Natural killer cell (primary cell): ENCODE data around the gene GDPD4. TPM values are rescaled to one million over a fixed set of nuclear protein-coding genes. Genes with fewer than 3 reads are reported as not detected.

ENCODE experiments used
- ATAC-seq, 3 donors: fragments of 150-1000 bp in 2 of 3; fragments of 200-7000 bp in 1 of 3; cut with Tn5 transposase; 1 replicate in 1 of 3; 2 replicates in 2 of 3; pipeline ENCODE4 v1.10.0; 2021; ENCODE audit warnings: mild to moderate bottlenecking in 2 of 3, moderate library complexity in 2 of 3
- DNase-seq, 2 donors: peaks; one replicate each; pipeline versions ENCODE4 v3.0.0 to v3.0.0-alpha.2; 2013 to 2021; ENCODE audit warnings: mixed read lengths in 1 of 2
- H3K27ac ChIP-seq: one replicate; pipeline ENCODE4 v1.5.1; 2013; ENCODE audit warnings: mild to moderate bottlenecking, low read length
- H3K27me3 ChIP-seq: one replicate; pipeline ENCODE4 v1.6.1; 2013; ENCODE audit warnings: low read length; ENCODE audit not compliant: control insufficient read depth, insufficient read depth
- H3K36me3 ChIP-seq: one replicate; pipeline ENCODE4 v1.6.1; 2013; ENCODE audit warnings: low read length; ENCODE audit not compliant: control insufficient read depth, insufficient read depth
- H3K4me1 ChIP-seq: one replicate; pipeline ENCODE4 v1.6.1; 2013; ENCODE audit warnings: low read length; ENCODE audit not compliant: control insufficient read depth, insufficient read depth
- H3K4me3 ChIP-seq: one replicate; pipeline ENCODE4 v1.5.1; 2013; ENCODE audit warnings: low read length
- H3K9me3 ChIP-seq: one replicate; pipeline ENCODE4 v1.6.1; 2013; ENCODE audit warnings: low read length; ENCODE audit not compliant: control insufficient read depth, insufficient read depth
- H3K27ac Mint-ChIP-seq, 2 donors: one replicate each; pipeline ENCODE4 v1.8.0; 2022; ENCODE audit warnings: mild to moderate bottlenecking in 2 of 2, mixed read lengths in 2 of 2, moderate library complexity in 1 of 2
- H3K27me3 Mint-ChIP-seq, 2 donors: one replicate each; pipeline ENCODE4 v1.8.0; 2022; ENCODE audit warnings: low read depth in 2 of 2, mixed read lengths in 2 of 2
- H3K36me3 Mint-ChIP-seq: one replicate; pipeline ENCODE4 v1.8.0; 2022; ENCODE audit warnings: mixed read lengths
- H3K4me1 Mint-ChIP-seq, 2 donors: one replicate each; pipeline ENCODE4 v1.8.0; 2022; ENCODE audit warnings: mixed read lengths in 2 of 2
- H3K4me3 Mint-ChIP-seq: one replicate; pipeline ENCODE4 v1.8.0; 2022; ENCODE audit warnings: mild to moderate bottlenecking, moderate library complexity, mixed read lengths
- H3K9me3 Mint-ChIP-seq, 2 donors: one replicate each; pipeline ENCODE4 v1.8.0; 2022; ENCODE audit warnings: mixed read lengths in 2 of 2
- WGBS: methylation state at CpG from one replicate; pipeline ENCODE4 v1.1.7; 2013; ENCODE audit warnings: missing lambda C conversion rate; ENCODE audit not compliant: insufficient coverage; 5-methylcytosine and 5-hydroxymethylcytosine counted together
- intact Hi-C: fragments of 100-400 bp; cut with micrococcal nuclease; formaldehyde crosslinking; loops from one replicate; pipeline ENCODE4 v1.14.2; 2022
- total RNA-seq, 4 donors: library from RNA; stranded (reverse); fragments of 120-200 nt in 1 of 4; gene quantifications; one replicate each; pipeline versions ENCODE4 v1.2.3 to v1.2.4, GENCODE V29; 2013 to 2022
- TF ChIP-seq, protein P1 (sequence below): fragments of 200-600 bp; IDR thresholded peaks from one replicate; pipeline ENCODE4 v1.8.0; 2022; ENCODE audit warnings: antibody characterized with exemption

Gene GDPD4
- total RNA-seq, 3 donors from 2014 or later (not counting 1 experiment from before 2014, with no cell fraction given) = not detected

- ATAC-seq = no peak
Measured at GRCh38 chr11:77211040-77211451, 90.4 kb downstream of the GDPD4 start.

GRCh38 chr11:77209663-77210062 lies 91.8 kb downstream of the GDPD4 start:
- Mint-ChIP-seq H3K27me3 (no peaks in the 10 kb centered on the region), H3K4me1 (no peaks in the 10 kb centered on the region), H3K27ac (no peak overlapping the region), H3K4me3 (no peak overlapping the region), H3K36me3 (no peaks in the 10 kb centered on the region), H3K9me3 (no peaks in the 10 kb centered on the region)
- intact Hi-C loops = no loop called here
- H3K27ac ChIP-seq = no peak overlapping the region
- no peaks in the 10 kb centered on the region for H3K36me3 ChIP-seq
- no peaks in the 10 kb centered on the region for H3K4me1 ChIP-seq
- TF ChIP-seq, protein P1, sequence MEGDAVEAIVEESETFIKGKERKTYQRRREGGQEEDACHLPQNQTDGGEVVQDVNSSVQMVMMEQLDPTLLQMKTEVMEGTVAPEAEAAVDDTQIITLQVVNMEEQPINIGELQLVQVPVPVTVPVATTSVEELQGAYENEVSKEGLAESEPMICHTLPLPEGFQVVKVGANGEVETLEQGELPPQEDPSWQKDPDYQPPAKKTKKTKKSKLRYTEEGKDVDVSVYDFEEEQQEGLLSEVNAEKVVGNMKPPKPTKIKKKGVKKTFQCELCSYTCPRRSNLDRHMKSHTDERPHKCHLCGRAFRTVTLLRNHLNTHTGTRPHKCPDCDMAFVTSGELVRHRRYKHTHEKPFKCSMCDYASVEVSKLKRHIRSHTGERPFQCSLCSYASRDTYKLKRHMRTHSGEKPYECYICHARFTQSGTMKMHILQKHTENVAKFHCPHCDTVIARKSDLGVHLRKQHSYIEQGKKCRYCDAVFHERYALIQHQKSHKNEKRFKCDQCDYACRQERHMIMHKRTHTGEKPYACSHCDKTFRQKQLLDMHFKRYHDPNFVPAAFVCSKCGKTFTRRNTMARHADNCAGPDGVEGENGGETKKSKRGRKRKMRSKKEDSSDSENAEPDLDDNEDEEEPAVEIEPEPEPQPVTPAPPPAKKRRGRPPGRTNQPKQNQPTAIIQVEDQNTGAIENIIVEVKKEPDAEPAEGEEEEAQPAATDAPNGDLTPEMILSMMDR = no peak
- H3K4me3 ChIP-seq = no peak overlapping the region
- 66% methylated on average over 4 of the region's 4 CpGs for WGBS
- ATAC-seq = no peak
- H3K9me3 ChIP-seq = no peaks in the 10 kb centered on the region
- H3K27me3 ChIP-seq = no peaks in the 10 kb centered on the region
- DNase-seq = no peak

More at GRCh38 chr11:77211040-77211451, 90.4 kb downstream of the GDPD4 start:
- TF ChIP-seq, protein P1 = no peak
- Histone ChIP-seq H3K4me3 (no peak overlapping the region), H3K27me3 (no peaks in the 10 kb centered on the region), H3K27ac (no peak overlapping the region), H3K9me3 (no peaks in the 10 kb centered on the region), H3K36me3 (no peaks in the 10 kb centered on the region), H3K4me1 (no peaks in the 10 kb centered on the region)
- Mint-ChIP-seq H3K27me3 (no peaks in the 10 kb centered on the region), H3K4me3 (no peak overlapping the region), H3K27ac (no peak overlapping the region), H3K36me3 (no peaks in the 10 kb centered on the region), H3K9me3 (no peaks in the 10 kb centered on the region), H3K4me1 (no peaks in the 10 kb centered on the region)
- intact Hi-C loops = no loop called here
- 92% methylated on average over 14 of the region's 14 CpGs for WGBS
- no peak for DNase-seq

DNA sequence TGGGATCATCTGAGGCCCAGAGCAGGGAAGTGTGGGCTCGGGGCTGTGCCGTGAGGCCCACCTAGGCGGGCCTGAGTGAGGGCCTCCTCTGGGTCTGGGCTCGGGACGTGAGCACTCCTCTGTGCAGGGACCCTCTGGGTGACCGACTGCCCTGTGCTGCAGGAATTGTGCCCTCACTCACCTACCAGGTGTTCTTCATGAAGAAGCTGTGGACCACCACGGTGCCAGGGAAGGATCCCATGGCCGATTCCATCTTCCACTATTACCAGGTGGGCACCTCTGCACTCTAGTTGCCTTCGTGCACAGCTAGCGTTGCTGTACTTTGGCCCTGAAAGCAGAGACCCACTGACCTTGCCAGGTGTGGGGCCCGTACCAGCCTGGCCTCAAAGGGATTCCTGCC lies 93.0 kb downstream of the GDPD4 start:
- Mint-ChIP-seq H3K4me1 (no peaks in the 10 kb centered on the region), H3K27ac (no peak overlapping the region), H3K9me3 (no peaks in the 10 kb centered on the region), H3K27me3 (no peaks in the 10 kb centered on the region), H3K4me3 (no peak overlapping the region), H3K36me3 (no peaks in the 10 kb centered on the region)
- H3K4me1 ChIP-seq = no peaks in the 10 kb centered on the region
- no peak for DNase-seq
- intact Hi-C loops = no loop called here
- H3K36me3 ChIP-seq = no peaks in the 10 kb centered on the region
- no peak overlapping the region for H3K4me3 ChIP-seq
- no peak for ATAC-seq
- 75% methylated on average over 11 of the region's 11 CpGs for WGBS
- TF ChIP-seq, protein P1 = no peak
- no peaks in the 10 kb centered on the region for H3K9me3 ChIP-seq
- no peaks in the 10 kb centered on the region for H3K27me3 ChIP-seq
- no peak overlapping the region for H3K27ac ChIP-seq

DNA sequence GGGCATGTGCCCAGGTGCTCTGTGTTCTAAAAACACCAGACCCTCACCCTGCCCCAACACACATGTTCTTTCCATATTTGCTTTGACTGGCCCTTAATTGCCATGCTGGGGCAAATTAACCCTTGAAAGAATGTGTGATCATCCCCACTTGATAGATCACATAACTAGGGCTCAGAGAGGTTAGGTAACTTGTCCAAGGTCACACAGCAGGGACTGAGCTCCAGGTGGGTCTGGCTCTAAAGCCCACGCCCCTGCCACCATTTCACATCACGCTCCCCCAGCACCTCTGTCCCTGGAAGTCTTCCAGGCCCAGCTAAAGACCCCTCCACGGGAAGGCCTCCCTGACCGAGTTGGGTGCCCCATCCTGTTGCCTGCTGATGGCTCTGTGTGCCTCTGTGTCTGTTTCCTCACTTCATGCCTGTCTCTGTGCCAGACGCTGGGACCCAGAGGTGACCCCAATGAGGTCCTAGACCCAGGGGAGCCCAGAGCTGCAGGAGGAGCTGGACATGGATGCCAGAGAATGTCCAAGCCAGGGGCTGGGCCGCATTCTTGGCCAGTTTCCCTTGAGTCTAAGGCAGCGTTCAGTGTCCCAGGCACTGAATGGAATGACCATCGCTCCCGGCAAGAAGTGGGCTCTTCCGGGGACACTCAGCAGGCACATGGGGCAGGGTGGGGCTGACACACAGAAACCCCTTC lies 93.7 kb downstream of the GDPD4 start:
- Mint-ChIP-seq H3K27me3 (no peaks in the 10 kb centered on the region), H3K36me3 (no peaks in the 10 kb centered on the region), H3K9me3 (no peaks in the 10 kb centered on the region), H3K4me1 (no peaks in the 10 kb centered on the region), H3K27ac (no peak overlapping the region), H3K4me3 (no peak overlapping the region)
- H3K27ac ChIP-seq = no peak overlapping the region
- intact Hi-C loops = no loop called here
- 88% methylated on average over 10 of the region's 10 CpGs for WGBS
- H3K9me3 ChIP-seq = no peaks in the 10 kb centered on the region
- ATAC-seq = no peak
- no peak for DNase-seq
- H3K4me3 ChIP-seq = no peak overlapping the region
- H3K4me1 ChIP-seq = no peaks in the 10 kb centered on the region
- H3K36me3 ChIP-seq = no peaks in the 10 kb centered on the region
- H3K27me3 ChIP-seq = no peaks in the 10 kb centered on the region
- TF ChIP-seq, protein P1 = no peak
